ENCODE measurements around the gene MAPKAP1.

Gene MAPKAP1

GRCh38 chr9:125754096-125754495 lies 47.1 kb upstream of the MAPKAP1 start:
- Histone ChIP-seq H3F3A (ENCODE audit: insufficient read depth, low read length) (no peaks in the 10 kb centered on the region), H3K4me3 (ENCODE audit: low read depth, low read length, poor library complexity, severe bottlenecking) (no peak overlapping the region), H4K20me1 (ENCODE audit: insufficient read depth, low read length) (no peaks in the 10 kb centered on the region), H3K9ac (ENCODE audit: low read length) (no peak overlapping the region), H3K36me3 (ENCODE audit: insufficient read depth, low read length) (peaks cover 16% of the 10 kb centered on the region; the same call in 1 of the 2 replicates), H3K9me3 (ENCODE audit: low read length) (no peaks in the 10 kb centered on the region), H3K4me1 (ENCODE audit: insufficient read depth, low read length, severe bottlenecking) (peaks cover 57% of the 10 kb centered on the region), H3K4me2 (ENCODE audit: low read length) (no peak overlapping the region), H3K79me2 (ENCODE audit: insufficient read depth, low read length) (peaks cover 10% of the 10 kb centered on the region; the same call in 1 of the 2 replicates), H3K27ac (ENCODE audit: low read depth, low read length, poor library complexity, severe bottlenecking) (no peak overlapping the region), H3K27me3 (ENCODE audit: insufficient read depth, low read length) (no peaks in the 10 kb centered on the region), H2AFZ (ENCODE audit: low read length) (no peak overlapping the region), H3K9me2 (ENCODE audit: low read depth, low read length) (no peaks in the 10 kb centered on the region)
- TF ChIP-seq EZH2 (IDR thresholded peaks at IDR 0.05; ENCODE audit: borderline replicate concordance, low read length) (no peak), CTCF (IDR thresholded peaks at IDR 0.05; ENCODE audit: low read length) (no peak)

DNA sequence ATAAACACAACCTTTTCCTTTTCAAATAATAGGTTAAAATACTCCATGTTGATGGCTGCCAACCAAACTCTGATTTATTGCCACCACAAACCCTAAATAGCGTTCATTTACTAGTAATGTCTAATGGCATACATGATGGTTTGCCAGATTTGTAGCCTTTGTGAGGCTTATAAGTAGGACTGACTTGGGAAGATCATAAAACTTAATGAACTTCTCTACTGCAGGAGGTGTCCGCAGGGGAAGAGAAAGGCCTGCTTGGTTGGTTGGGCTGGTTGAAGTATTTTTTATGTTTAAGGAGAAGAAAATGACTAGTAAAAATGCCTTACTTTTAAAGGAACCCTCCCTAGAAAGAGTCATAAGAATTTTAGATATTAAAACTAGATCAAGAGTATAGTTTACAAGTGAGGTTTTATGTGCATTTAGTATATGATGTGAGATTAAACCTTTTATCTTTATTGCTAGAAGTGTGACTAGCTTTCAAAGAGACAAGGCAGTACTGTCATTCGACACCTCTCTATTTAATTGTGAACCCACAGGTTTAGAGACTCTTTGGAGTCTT lies 45.1 kb upstream of the MAPKAP1 start:
- peaks cover 10% of the 10 kb centered on the region; the same call in 1 of the 2 replicates for H3K79me2 ChIP-seq (ENCODE audit: insufficient read depth, low read length)
- no peaks in the 10 kb centered on the region for H3K9me2 ChIP-seq (ENCODE audit: low read depth, low read length)
- H4K20me1 ChIP-seq (ENCODE audit: insufficient read depth, low read length), result no peaks in the 10 kb centered on the region
- H3F3A ChIP-seq (ENCODE audit: insufficient read depth, low read length), result no peaks in the 10 kb centered on the region
- H3K36me3 ChIP-seq (ENCODE audit: insufficient read depth, low read length), result peaks cover 22% of the 10 kb centered on the region; the same call in 1 of the 2 replicates
- no peak overlapping the region for H3K4me2 ChIP-seq (ENCODE audit: low read length)
- H3K4me1 ChIP-seq (ENCODE audit: insufficient read depth, low read length, severe bottlenecking), result peaks cover 47% of the 10 kb centered on the region
- H3K4me3 ChIP-seq (ENCODE audit: low read depth, low read length, poor library complexity, severe bottlenecking), result no peak overlapping the region
- H3K27me3 ChIP-seq (ENCODE audit: insufficient read depth, low read length), result no peaks in the 10 kb centered on the region
- no peak overlapping the region for H2AFZ ChIP-seq (ENCODE audit: low read length)
- TF ChIP-seq EZH2 (IDR thresholded peaks at IDR 0.05; ENCODE audit: borderline replicate concordance, low read length) (no peak), CTCF (IDR thresholded peaks at IDR 0.05; ENCODE audit: low read length) (no peak)
- no peaks in the 10 kb centered on the region for H3K9me3 ChIP-seq (ENCODE audit: low read length)
- H3K27ac ChIP-seq (ENCODE audit: low read depth, low read length, poor library complexity, severe bottlenecking), result no peak overlapping the region
- H3K9ac ChIP-seq (ENCODE audit: low read length), result no peak overlapping the region

DNA sequence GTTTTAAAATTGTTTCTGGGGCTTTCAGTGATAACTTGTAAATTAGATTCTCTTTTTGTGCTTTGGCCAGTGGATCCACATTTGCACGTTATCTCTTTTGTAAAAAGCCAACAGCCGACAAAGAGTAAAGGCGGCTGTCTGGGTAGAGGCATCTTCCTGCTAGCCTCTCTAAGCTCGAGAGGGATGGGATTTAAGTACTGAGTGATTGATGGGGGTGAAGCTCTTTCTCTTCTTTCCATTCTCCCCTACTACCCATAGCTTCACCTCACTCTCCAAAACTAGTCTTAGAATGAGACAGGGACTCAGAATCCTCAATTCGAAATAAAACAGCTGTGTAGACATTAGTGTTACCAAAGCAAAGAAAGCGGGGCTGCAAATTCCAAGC lies 43.6 kb upstream of the MAPKAP1 start:
- Histone ChIP-seq H3F3A (ENCODE audit: insufficient read depth, low read length) (no peaks in the 10 kb centered on the region), H2AFZ (ENCODE audit: low read length) (no peak overlapping the region), H3K27me3 (ENCODE audit: insufficient read depth, low read length) (no peaks in the 10 kb centered on the region), H3K9me3 (ENCODE audit: low read length) (no peaks in the 10 kb centered on the region), H3K36me3 (ENCODE audit: insufficient read depth, low read length) (peaks cover 22% of the 10 kb centered on the region; the same call in 1 of the 2 replicates), H3K4me3 (ENCODE audit: low read depth, low read length, poor library complexity, severe bottlenecking) (no peak overlapping the region), H3K4me1 (ENCODE audit: insufficient read depth, low read length, severe bottlenecking) (peaks cover 47% of the 10 kb centered on the region), H3K9me2 (ENCODE audit: low read depth, low read length) (no peaks in the 10 kb centered on the region), H4K20me1 (ENCODE audit: insufficient read depth, low read length) (no peaks in the 10 kb centered on the region), H3K4me2 (ENCODE audit: low read length) (peak overlapping the region; percentile 41; the same call in 1 of the 2 replicates), H3K9ac (ENCODE audit: low read length) (no peak overlapping the region; the same call in 1 of the 2 replicates), H3K27ac (ENCODE audit: low read depth, low read length, poor library complexity, severe bottlenecking) (no peak overlapping the region), H3K79me2 (ENCODE audit: insufficient read depth, low read length) (peaks cover 10% of the 10 kb centered on the region; the same call in 1 of the 2 replicates)
- TF ChIP-seq CTCF (IDR thresholded peaks at IDR 0.05; ENCODE audit: low read length), result no peak
- TF ChIP-seq EZH2 (IDR thresholded peaks at IDR 0.05; ENCODE audit: borderline replicate concordance, low read length), result no peak
